Dedifferentiated amniotic fluid mesenchymal stem cell (primary cell): Measurements from ENCODE around the gene RAP1GDS1.
"Not testable (repeated sequence)": the region's sequence is repeated elsewhere in the genome, so short reads cannot be mapped to it uniquely, and the experiment has no call there.

Experiments used
- DNase-seq: peaks from one replicate; pipeline ENCODE4 v3.0.0-alpha.2; 2016; ENCODE audit errors: extremely low spot score

Gene RAP1GDS1

DNA sequence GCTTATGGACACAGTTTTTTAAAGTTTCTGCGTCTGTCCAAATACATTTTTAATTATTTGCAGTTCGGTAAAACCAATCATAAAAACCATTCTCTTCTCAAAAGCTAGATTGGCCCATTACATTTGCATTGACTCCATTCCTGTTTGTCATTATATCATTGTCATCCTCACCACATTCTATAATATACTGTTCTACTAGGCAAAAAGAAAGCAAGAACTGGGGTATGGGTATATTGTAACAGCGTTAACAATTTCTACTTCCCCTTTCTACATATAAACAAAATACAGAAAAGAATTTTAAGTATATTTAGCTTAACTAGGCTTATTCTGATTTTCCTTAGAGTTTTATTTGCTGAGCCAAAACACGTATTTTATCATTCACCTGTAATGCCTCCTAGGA is 91.8 kb downstream of the RAP1GDS1 start:
- DNase-seq = no peak

GRCh38 chr4:98358630-98359248 is 97.6 kb downstream of the RAP1GDS1 start:
- DNase-seq = no peak

- DNase-seq = no peak
These were observed 98.5 kb downstream of the RAP1GDS1 start for GRCh38 chr4:98359646-98360045.

- DNase-seq = no peak
These were observed 102.2 kb downstream of the RAP1GDS1 start for GRCh38 chr4:98363431-98363830.

DNA sequence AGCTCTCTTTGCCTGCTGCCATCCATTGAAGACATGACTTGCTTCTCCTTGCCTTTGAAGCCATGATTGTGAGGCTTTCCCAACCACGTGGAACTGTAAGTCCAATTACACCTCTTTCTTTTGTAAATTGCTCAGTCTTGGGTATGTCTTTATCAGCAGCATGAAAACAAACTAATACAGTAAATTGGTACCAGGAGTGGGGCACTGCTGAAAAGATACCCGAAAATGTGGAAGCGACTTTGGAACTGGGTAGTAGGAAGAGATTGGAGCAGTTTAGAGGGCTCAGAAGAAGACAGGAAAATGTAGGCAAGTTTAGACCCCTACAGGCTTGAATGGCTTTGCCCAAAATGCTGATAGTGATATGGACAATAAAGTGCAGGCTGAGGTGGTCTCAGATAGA is 105.1 kb downstream of the RAP1GDS1 start:
- DNase-seq = not testable (repeated sequence)

GRCh38 chr4:98368000-98368399 is 106.8 kb downstream of the RAP1GDS1 start:
- DNase-seq = not testable (repeated sequence)

- no peak for DNase-seq
These were observed 108.1 kb downstream of the RAP1GDS1 start for GRCh38 chr4:98369322-98369721.

GRCh38 chr4:98374643-98375042 is 113.5 kb downstream of the RAP1GDS1 start:
- no peak for DNase-seq

- DNase-seq = peak; percentile 66
These were observed 116.4 kb downstream of the RAP1GDS1 start for GRCh38 chr4:98377559-98377958.

- no peak for DNase-seq
These were observed 120.1 kb downstream of the RAP1GDS1 start for GRCh38 chr4:98381306-98381705.

GRCh38 chr4:98383431-98384106 is 122.4 kb downstream of the RAP1GDS1 start:
- no peak for DNase-seq

DNA sequence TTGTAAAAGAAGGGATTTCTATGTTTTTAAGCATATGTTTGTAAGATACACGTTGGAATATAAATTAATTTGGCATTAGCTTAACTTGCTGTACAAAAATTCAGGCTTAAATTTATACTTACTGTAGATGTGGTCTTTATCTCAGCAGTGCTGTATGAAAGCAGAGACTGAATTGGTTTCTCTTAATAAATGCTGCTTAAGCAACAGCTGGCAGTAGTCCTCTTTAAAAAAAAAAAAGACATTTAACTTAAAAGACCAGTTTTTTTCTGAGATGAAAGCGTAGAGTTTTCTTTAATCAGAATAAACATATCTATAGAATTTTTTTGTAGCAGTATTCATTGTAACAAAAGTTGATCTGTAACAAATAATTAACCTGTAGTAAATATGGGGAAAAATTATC is 124.6 kb downstream of the RAP1GDS1 start:
- DNase-seq = no peak

GRCh38 chr4:98387345-98388026 is 126.3 kb downstream of the RAP1GDS1 start:
- no peak for DNase-seq

DNA sequence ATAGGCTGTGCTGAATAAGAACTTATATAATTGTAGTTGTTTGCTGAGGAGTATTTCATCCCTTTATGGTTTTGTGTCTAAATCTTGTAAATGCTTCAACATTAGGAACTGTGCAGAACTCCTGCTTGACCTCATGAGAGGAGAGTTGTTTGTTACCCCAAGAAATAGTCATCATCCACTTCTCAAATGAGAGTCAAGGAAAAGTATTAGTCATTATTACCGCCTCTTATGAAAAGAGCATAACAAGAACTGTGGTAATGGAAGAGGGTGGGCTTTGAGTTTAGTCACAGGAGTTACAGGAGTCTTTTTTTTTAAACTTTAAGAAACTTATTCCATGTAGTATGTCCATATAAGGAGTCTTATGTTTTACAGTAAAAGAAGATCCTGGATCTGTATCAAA is 132.9 kb downstream of the RAP1GDS1 start:
- no peak for DNase-seq

DNA sequence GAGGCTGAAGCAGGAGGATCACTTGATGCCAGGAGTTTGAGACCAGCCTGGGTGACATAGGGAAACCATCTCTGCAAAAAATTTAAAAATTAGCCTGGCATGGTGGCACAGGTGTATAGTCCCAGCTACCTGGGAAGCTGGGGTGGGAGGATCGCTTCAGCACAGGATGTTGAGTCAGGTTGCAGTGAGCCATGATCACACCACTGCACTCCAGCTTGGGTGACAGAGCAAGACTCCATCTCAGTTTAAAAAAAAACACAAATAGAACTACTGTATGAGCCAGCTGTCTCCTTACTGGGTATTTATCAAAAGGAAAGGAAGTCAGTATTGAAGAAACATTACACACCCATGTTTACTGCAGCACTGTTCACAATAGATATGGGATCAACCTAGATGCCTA is 138.7 kb downstream of the RAP1GDS1 start:
- no peak for DNase-seq

GRCh38 chr4:98406819-98407218 is 145.6 kb downstream of the RAP1GDS1 start:
- DNase-seq = no peak

DNA sequence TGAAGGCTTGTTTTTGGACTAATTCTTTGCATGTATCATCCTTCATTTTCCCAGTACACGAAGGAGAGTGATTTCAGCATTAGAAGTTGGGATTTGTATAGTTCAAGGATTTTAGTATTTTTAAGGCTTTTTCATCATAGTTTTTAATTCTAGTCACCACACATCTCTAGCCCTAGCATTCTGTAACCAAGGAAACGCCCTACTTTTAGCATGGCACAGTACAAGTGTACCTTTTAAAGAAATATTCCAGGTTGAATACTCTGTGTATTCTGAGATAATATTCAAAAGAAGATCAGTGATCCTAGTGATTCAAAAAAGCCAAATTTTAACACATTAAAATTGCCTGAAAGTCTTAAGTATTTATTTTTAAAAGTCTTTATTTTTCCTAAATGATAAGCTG is 150.5 kb downstream of the RAP1GDS1 start:
- DNase-seq = no peak

DNA sequence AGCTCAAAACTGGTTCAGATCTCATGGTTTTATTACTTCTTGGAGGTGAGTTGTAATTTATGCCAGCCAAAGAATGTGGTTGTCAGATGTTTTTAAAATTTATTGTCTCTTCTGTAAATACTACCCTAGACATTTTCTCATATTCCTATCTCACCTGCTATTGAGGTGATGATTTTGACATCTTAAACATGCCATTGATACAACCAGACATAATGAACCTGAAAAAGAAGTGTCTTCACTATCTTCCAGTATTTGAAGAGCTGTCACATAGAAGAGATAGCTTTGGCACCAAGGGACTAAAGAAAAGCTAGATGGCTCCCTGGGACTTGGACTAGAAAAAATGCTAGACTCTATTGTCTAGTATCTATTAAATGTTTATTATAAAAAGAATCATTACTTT is 155.7 kb downstream of the RAP1GDS1 start:
- DNase-seq = no peak

DNA sequence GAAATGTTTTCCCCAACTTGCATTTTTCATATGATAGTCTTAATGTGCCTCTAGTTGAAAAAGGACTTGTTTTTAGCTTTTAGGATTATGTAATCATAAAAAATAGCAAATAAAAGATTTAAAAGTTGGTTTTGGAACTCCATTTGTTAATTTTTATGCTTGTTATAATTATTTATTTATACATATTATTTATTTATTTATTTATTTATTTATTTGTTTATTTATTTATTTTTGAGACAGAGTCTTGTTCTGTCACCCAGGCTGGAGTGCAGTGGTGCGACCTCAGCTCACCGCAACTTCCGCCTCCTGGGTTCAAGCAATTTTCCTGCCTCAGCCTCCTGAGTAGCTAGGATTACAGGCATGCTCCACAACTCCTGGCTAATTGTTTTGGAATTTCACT is 159.0 kb downstream of the RAP1GDS1 start:
- not testable (repeated sequence) for DNase-seq

GRCh38 chr4:98421111-98421510 is 159.9 kb downstream of the RAP1GDS1 start:
- DNase-seq = no peak

GRCh38 chr4:98423009-98423408 is 161.8 kb downstream of the RAP1GDS1 start:
- no peak for DNase-seq

DNA sequence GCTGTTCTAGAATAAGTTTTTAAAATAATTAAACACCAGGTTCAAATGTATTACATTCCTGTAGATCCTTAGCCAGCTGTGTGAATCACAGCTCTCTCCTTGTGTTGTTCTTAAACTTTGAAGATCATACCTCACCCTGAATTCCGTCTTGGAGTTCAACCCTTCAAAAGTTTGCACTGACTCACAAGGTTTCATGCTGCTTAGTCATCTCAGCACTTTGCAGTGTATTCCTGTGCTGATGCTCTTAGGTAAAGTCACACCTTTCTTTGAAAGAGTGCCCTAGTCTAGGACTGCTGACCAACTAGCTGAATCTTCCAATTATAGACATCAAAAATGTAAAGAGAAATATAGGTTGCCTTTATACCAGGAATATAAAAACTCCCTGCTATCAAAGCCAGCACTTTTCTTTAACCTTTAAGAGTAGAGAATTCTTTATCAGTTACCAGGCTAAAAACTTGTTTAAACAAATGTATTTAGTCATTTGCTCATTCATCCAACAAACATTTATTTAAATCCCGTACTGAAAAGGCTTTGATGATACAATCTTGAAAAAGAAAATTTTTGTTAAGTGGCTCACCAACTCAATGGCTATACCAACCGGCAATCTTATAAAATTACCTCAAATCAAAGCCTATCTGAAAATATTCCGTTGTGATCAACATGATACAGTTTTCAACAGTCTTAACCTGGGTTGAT is 169.7 kb downstream of the RAP1GDS1 start:
- peak; percentile 39 for DNase-seq

DNA sequence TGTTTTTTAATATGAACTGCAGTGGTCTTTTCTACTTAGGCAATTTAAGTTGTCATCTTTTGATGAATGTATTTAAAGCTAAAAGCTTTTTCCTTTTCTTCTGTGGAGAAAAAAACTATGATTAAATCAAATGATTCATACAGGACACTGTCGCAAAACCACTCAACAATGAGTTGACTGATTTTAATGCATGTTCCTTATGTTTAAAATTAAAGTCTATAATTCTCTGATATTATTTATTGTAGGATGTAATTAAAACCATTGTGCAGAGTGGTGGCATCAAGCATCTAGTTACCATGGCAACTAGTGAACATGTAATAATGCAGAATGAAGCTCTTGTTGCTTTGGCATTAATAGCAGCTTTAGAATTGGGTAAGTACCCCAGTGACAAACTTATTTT is 172.5 kb downstream of the RAP1GDS1 start:
- DNase-seq = no peak
